ENCODE measurements around the gene BACH2.
A peak's percentile ranks its signal among the peaks of the same experiment; 100 is the strongest.

BACH2 gene

DNA sequence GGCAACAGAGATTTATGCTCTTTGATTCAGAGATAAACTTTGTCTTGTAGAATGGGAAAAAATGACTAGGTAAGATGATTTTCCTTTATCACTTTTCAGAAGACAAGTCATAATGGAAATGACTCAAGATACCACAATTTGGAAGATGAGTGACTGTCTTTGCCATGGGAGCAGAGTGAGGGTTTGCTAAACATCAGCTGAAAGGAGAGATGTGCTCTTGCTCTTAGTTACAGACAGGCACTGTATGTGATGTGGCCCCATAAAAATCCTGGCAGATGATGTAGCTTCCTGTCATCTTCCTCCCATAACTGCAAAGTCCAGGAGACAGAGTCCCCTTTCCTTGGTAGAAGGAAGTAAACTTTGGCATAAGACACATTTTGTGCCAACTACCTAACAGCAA lies 47.6 kb downstream of the BACH2 start:
- no peak overlapping the region for H3K4me3 ChIP-seq (ENCODE audit: control insufficient read depth, low read depth, low read length)
- peak; percentile 19 for DNase-seq (ENCODE audit: low read depth)

DNA sequence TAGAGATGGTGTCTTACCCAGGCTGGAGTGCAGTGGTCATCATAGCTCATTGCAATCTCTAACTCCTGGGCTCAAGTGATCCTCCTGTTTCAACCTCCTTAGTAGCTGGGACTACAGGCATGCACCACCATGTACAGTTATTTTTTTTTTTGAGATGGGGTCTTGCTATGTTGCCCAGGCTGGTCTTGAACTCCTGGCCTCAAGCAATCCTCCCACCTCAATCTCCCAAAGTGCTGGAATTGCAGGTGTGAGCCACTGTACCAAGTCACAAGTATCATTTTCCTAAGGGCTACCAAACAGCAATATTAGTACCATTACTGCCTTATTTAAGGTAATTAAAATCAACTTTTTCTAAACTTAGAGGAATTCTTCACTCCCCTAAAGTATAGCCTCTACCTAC lies 49.4 kb downstream of the BACH2 start:
- no peak for DNase-seq (ENCODE audit: low read depth)
- H3K4me3 ChIP-seq (ENCODE audit: control insufficient read depth, low read depth, low read length) = no peak overlapping the region
- TF ChIP-seq, protein P1, sequence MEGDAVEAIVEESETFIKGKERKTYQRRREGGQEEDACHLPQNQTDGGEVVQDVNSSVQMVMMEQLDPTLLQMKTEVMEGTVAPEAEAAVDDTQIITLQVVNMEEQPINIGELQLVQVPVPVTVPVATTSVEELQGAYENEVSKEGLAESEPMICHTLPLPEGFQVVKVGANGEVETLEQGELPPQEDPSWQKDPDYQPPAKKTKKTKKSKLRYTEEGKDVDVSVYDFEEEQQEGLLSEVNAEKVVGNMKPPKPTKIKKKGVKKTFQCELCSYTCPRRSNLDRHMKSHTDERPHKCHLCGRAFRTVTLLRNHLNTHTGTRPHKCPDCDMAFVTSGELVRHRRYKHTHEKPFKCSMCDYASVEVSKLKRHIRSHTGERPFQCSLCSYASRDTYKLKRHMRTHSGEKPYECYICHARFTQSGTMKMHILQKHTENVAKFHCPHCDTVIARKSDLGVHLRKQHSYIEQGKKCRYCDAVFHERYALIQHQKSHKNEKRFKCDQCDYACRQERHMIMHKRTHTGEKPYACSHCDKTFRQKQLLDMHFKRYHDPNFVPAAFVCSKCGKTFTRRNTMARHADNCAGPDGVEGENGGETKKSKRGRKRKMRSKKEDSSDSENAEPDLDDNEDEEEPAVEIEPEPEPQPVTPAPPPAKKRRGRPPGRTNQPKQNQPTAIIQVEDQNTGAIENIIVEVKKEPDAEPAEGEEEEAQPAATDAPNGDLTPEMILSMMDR (conservative IDR thresholded peaks at IDR 0.05; ENCODE audit: control insufficient read depth, insufficient read depth, low read depth, low read length) = no peak

More for the DNA sequence above, 47.6 kb downstream of the BACH2 start:
- TF ChIP-seq, protein P1 (conservative IDR thresholded peaks at IDR 0.05; ENCODE audit: control insufficient read depth, insufficient read depth, low read depth, low read length) = no peak

DNA sequence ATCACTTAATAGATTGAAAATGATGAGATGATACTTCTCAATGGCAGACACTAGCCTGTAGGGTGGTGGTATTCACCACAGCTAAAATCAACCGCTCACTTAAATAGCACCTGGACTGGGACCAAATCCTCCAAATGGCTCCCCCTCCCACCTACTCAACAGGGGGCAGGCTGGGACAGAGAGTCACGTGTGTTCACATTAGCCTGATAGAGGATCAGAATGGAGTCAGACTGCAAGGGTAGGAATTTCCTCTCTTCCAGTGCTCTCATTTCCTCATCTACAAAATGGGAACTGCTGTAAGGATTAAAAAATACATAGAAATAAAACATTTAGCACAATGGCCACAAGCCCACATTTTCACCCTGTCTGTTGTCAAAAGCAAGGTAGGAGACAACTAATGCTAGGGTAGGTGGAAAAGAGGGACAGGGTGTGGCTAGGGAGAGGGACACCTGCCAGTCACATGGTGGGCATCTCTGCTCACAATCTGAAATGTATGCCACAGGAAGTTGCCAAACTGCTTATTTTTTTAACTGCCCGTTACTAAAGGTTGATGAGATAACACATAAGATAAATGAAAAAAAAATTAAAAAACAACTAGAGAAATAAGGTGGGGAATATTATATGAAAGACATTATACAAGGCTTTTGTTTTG lies 55.3 kb downstream of the BACH2 start:
- TF ChIP-seq, protein P1 (conservative IDR thresholded peaks at IDR 0.05; ENCODE audit: control insufficient read depth, insufficient read depth, low read depth, low read length) = no peak
- no peak for DNase-seq (ENCODE audit: low read depth)
- H3K4me3 ChIP-seq (ENCODE audit: control insufficient read depth, low read depth, low read length) = no peak overlapping the region

DNA sequence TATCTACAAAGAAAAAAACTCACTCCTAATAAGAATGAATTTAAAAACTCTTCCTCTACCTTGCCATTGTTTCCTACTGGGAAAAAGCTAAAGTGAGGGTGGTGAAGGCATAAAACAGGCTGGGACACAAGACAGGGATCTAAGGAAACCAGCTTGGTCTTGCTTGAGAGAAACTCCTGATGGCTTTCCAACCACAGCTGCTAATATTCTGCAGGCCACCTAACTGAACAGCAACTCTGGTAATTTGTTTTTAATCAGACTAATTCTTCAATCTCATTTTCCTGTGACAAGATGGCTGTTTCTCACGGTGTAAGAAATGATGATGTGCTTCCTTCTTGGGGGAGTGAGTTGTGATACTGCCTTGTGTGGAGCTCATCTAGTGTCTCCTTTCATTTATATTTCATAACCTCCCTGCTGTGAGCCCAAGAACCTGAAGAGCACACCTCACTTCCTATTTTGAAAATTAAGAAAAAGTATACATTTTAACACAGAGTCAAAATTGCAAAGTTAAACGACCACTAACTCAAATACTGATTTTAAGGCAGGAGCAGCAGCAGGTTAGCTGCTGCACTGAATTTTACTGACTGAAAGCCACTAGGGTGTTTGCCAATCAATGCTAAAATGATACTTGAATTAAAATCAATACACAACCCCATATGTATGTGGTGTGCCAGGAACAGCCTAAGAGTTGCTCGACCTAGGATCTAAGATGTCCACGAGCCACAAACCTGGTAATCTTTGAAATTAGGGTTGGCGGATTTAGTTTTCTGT lies 58.0 kb downstream of the BACH2 start:
- no peak for DNase-seq (ENCODE audit: low read depth)
- no peak overlapping the region for H3K4me3 ChIP-seq (ENCODE audit: control insufficient read depth, low read depth, low read length)

DNA sequence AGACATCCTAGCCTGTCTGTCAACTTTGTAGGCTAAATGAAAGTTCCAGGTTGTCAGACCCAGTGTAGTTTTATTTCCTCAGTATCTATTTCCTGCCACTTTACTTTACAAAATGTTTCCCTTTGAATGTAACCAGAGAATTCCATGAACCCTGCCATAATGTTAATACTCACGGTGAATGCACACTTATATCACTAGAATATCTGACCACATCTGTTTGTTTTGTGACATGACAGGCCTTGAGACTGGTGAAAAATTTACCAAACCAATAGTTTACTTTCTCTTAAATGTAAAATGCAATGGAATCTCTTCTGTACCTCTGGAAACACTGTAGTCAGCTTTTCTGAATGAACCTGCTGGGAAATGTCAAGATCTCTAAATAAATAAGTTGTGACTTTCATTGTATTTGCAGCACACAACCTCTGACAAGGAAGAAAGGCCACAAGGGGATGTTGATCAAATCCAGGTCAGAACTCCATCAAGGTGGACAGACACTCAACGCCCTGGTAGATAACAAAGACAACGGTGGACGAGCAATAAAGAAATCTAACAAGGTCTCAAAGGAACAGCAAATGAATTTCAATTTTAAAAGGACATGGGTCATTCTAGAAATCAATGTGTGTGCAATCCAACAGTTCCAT lies 59.2 kb downstream of the BACH2 start:
- TF ChIP-seq, protein P1 (conservative IDR thresholded peaks at IDR 0.05; ENCODE audit: control insufficient read depth, insufficient read depth, low read depth, low read length) = no peak
- DNase-seq (ENCODE audit: low read depth) = no peak
- H3K4me3 ChIP-seq (ENCODE audit: control insufficient read depth, low read depth, low read length) = no peak overlapping the region

More for the DNA sequence above, 58.0 kb downstream of the BACH2 start:
- TF ChIP-seq, protein P1 (conservative IDR thresholded peaks at IDR 0.05; ENCODE audit: control insufficient read depth, insufficient read depth, low read depth, low read length) = no peak

DNA sequence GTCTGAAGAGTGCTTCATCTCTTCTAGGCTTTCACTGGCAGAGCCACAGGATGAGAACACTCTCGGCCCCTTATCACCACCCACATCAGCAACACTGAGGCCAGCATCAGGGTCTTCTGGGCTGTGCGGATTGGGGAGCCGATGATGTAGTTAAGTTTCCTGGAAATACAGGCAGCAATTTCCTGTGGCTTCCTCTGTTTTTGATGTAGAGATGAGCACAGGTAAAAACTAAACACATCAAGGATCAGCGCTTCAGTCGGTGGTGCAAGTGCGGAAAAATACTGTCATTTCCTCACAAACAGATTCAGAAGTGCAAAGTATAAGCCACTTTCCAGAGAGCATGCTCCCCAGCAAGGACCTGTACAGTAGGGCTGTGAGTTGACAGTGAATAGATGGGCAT lies 62.6 kb downstream of the BACH2 start:
- H3K4me3 ChIP-seq (ENCODE audit: control insufficient read depth, low read depth, low read length) = no peak overlapping the region
- no peak for DNase-seq (ENCODE audit: low read depth)
- TF ChIP-seq, protein P1 (conservative IDR thresholded peaks at IDR 0.05; ENCODE audit: control insufficient read depth, insufficient read depth, low read depth, low read length) = no peak
